ENCODE results near the gene CD8A. TPM values are rescaled to one million over a fixed set of nuclear protein-coding genes. Genes with fewer than 3 reads are reported as not detected.

The CD8A gene
- total and polyA plus RNA-seq, 2 of the 8 experiments (the other 6 are each of a cell fraction or from before 2014, with no cell fraction given) = 0.14 to 0.39 TPM

GRCh38 chr2:86806059-86806857, 15.5 kb upstream of the CD8A start (continued):
- TF ChIP-seq CHD7 (IDR thresholded peaks at IDR 0.05; ENCODE audit: insufficient replicate concordance, low read length) = no peak
- TF ChIP-seq ATF3 (IDR thresholded peaks at IDR 0.05; ENCODE audit: insufficient read depth, low read depth, low read length) = no peak
- no peak for TF ChIP-seq CBX5 (IDR thresholded peaks at IDR 0.05; ENCODE audit: low read depth, low read length)
